ENCODE results near the gene PRRG3. TPM values are rescaled to one million over a fixed set of nuclear protein-coding genes. Genes with fewer than 3 reads are reported as not detected.

Gene PRRG3
- total RNA-seq, 2 experiments from 2014 or later: not detected

DNA sequence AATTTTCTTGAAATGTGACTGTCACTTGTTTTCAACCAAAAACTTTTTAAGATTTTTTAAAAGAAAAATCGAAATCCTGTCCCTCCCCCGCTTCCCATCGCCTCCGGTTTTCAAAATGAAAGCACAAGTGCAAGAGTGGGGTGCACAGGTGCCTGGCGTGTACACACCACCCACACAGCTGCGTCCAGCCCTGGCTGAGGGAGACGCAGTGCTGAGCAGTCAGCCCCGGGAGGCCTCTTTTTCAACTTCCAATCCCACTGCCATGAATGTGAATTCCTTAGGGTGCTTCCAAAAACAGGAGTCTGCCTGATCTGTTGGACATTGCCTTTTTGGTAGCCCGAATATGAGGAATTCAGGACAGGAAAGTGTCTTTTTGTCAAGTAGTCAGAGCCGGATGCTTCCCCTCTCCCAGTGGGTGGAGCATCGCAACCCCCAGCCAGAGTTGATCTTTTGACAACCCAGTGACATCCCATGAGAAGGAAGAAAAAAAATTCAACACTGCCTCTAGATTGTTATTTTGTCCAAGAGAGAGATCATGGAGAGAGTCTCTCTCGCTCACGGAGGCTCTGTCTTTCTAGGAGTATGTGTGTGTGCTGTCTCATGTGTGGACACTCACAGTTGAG is 8.9 kb downstream of the PRRG3 start:
- ChIA-PET CTCF (interaction anchor here (0.6 kb wide), 1 partner anchor 206 kb away, joined by 3 read pairs; no protein-coding TSS in a partner anchor), POLR2A (no interaction called here)

DNA sequence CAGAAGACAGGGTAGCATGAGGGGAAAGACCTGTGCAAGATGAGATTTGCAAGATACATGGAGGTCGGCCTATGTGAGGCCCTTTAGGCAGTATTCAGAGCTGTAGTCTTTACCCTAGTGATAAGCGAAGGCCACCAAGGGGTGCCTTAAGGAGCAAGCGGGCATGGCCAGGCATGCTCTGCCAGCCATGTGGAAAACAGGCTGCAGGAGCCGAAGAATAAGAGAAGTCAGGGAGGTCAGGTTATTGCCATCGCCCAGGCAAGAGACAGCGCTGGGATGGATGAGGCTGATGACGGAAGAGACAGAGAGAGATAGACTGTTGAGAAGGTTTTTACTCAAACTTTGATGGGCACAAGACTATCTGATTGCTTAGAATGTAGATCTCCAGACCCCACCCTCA is 13.6 kb downstream of the PRRG3 start:
- ChIA-PET POLR2A (no interaction called here), CTCF (no interaction called here)

- ChIA-PET CTCF (no interaction called here), POLR2A (no interaction called here)
Observed at GRCh38 chrX:151710457-151710856, 15.2 kb downstream of the PRRG3 start.

DNA sequence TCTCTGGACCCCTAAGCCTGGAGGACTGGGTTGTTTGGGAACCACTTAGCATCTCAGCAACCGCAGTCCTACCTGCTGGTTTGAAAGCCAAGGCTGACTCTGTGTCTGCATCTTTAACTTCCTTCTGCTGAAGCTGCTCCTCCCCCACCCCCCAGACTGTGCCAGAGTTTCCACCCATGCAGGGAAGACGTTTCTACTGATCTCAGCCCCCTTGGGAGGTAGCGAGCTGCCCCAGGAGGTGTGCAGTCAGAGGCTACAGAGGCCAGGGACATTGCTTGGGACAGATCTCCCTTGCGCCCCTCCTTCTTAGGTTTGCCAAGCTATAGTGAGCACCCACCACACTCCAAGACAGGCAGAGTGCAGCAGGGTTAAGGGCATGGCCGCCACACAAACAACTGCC is 15.9 kb downstream of the PRRG3 start:
- ChIA-PET CTCF (no interaction called here), POLR2A (no interaction called here)

DNA sequence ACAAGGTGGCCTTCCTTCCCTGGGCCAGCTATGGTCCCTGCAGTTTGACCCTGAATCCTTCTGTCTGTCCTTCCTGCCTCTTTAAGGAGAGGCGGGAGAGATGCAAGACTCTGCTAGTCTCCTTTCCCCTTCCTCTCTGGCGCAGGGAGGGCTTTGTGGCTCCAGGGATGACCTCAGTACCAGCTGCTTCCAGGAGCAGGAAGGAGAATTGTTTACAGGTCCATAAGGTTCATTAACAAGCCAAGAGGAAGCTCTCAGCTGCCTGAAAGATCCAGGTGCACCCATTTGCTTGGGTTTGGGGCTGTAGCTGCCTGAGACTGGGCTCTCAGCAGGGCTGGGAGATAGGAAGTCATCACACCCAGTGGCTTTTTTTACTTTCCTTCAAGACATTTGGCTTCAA is 16.5 kb downstream of the PRRG3 start:
- CTCF ChIA-PET: no interaction called here
- POLR2A ChIA-PET: no interaction called here

DNA sequence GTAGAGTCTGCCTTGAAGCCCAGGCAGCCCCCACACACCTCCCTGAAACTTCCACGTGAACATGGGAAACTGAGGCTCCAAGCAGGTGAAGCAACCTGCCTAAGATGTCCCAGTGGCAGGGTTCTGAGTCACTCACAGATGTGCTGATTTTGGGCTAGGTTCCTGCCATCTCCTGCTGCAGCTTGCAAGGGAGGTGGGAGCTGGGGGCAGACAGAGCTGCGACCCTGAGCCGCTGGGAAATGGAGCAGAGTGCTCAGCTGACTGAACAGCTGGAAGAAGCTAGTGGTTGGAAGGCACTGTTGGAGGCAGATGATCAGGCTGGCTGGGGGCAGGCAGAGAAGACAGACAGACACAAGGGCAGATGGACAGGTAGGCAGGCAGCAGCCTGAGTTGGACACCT is 17.0 kb downstream of the PRRG3 start:
- POLR2A ChIA-PET: no interaction called here

GRCh38 chrX:151713849-151714248 is 18.6 kb downstream of the PRRG3 start:
- CTCF ChIA-PET: no interaction called here
- POLR2A ChIA-PET: no interaction called here

More for the DNA sequence above, 17.0 kb downstream of the PRRG3 start:
- CTCF ChIA-PET: no interaction called here

GRCh38 chrX:151714362-151714761 is 19.1 kb downstream of the PRRG3 start:
- ChIA-PET CTCF (no interaction called here), POLR2A (no interaction called here)

- ChIA-PET CTCF (no interaction called here), POLR2A (no interaction called here)
Observed at GRCh38 chrX:151715752-151716151, 20.5 kb downstream of the PRRG3 start, which contains the start of gene FATE1. Gene FATE1 (plus strand): TSS chrX:151716035. CDS start chrX:151716120, 85 bp downstream.

DNA sequence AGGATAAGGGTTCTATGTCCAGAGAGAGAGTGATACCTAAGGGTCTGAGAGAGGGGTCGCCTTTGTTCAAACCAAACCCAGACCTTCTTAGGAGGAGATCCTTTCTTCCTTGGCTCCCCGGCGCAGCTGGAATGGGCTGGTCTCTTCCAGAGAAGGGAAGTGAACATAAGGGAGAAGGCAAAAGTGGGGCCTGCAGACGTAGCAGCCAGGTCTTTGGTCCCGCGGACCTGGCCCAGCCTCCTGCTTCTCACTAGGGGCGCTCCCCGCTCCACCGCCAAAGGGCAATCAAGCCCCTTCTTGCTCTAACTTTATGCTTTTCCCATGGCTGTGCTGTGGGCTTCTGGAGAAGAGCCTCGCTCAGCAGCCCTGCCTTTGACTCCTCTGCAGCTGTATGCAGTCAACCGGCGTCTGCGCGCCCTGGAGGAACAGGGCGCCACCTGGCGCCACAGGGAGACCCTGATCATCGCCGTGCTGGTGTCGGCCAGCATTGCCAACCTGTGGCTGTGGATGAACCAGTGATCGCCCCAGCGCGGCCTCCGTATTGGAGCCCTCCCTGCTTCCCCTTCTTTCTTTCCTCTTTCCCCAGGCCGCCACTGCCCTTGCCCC is 27.1 kb downstream of the PRRG3 start:
- ChIA-PET CTCF (no interaction called here), POLR2A (no interaction called here)

- ChIA-PET CTCF (no interaction called here), POLR2A (no interaction called here)
Observed at GRCh38 chrX:151723156-151723760, 28.0 kb downstream of the PRRG3 start.

DNA sequence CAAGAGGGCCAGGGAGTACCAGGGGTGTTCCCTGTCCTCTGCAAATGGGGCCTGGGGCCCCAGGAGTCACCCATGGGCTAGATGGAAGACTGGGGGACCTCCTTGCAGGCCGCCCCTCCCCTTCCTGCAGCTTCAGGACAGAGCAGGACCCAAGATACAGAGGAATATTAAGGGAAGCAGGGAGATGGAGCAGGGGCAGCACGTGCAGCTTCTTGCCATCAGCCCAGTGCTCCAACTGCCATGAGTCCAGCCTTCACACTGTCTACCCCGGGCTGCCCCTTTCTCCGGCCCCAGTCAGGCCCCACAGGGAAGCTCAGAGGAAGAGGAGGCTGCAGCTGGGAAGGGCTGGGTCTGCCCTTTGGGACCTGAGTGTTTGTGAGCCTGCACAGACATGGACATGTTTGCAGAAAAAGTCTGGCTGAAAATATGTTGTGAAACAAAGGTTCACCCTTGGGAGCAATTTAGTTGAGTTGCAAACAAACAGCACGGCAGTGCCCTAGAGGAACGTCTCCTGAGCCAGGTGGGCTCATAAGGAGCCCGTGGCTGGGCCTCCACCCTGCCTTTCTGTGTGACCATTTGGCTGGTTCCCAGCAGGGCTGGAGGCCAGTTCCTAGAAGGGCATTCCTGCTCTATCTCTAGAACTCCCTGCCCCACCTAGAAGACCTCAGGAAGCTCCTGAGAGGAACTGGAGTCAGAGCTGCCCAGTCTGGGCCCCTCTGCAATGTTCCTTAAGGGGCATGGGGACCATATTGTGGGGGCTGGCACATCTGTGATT is 29.5 kb downstream of the PRRG3 start:
- POLR2A ChIA-PET: no interaction called here

GRCh38 chrX:151725338-151725614 is 30.0 kb downstream of the PRRG3 start:
- ChIA-PET CTCF (no interaction called here), POLR2A (no interaction called here)

More for the DNA sequence above, 29.5 kb downstream of the PRRG3 start:
- CTCF ChIA-PET: no interaction called here

GRCh38 chrX:151726751-151727150 is 31.5 kb downstream of the PRRG3 start:
- POLR2A ChIA-PET: no interaction called here
- CTCF ChIA-PET: no interaction called here

DNA sequence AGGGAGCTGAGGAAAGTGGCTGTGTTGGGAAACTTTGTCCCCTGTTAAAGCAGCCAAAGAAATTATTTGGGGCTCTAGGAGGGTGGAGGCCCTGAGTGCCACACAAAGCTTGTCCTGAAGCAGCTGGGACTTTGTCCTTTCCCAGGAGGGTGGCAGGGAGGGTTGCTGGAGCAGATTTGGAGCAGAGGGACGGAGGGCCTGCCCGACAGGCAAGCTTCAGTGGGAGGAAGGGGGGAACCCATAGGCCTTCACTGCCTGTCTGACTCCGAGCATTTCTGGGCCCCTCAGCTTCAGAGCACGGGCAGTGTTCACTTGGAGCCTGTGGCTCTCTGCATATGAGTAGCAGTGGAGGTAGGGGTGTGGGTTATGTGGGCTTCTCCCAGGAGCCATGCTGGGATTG is 32.1 kb downstream of the PRRG3 start:
- ChIA-PET CTCF (no interaction called here), POLR2A (no interaction called here)

GRCh38 chrX:151729056-151729725 is 33.9 kb downstream of the PRRG3 start:
- CTCF ChIA-PET: no interaction called here

GRCh38 chrX:151734446-151734845 is 39.2 kb downstream of the PRRG3 start, which contains the start of gene CNGA2:
Gene CNGA2 (plus strand): TSS chrX:151734746. CDS start chrX:151738484, 3,738 bp downstream.
- POLR2A ChIA-PET: no interaction called here
- CTCF ChIA-PET: no interaction called here

More at GRCh38 chrX:151729056-151729725, 33.9 kb downstream of the PRRG3 start:
- POLR2A ChIA-PET: no interaction called here

DNA sequence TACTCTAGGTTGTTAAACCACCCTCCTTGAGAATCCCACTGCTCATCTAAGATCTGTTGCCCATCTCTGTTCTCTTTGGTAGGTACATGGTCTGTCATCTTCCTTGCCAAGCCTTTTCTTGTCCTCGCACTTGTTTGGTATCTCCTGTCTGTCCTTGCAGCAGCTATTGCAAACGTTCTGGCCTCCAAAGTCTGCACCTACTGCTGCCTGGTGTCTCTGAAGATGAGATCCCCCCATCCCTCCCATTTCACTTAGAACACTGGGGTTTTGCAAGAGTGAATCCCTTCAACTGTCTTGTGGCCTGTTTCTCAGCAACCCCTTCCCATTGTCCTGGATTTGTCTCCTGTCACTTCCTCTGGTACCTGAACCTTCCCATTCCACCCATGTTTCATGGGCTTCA is 40.0 kb downstream of the PRRG3 start:
- ChIA-PET CTCF (no interaction called here), POLR2A (no interaction called here)

DNA sequence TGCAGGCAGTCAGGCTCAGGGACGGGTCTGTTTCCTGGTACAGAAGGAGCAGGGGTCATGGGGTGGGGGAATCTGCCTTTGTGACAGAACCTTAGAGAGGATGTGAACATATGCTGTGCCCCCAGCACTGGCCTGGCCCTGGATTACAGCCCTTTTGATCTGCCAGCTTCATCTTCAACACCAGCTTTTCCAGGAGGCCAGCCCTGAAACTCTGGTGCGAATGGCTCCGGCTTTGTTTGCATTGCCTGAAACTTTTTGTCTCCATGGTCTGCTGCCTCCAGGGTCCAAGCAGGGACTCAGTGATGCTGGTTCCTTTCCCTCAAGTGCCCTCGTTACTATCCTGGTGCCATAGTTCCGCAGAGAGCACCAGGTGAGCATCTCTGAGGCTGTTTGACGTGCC is 41.4 kb downstream of the PRRG3 start:
- ChIA-PET CTCF (no interaction called here), POLR2A (no interaction called here)

DNA sequence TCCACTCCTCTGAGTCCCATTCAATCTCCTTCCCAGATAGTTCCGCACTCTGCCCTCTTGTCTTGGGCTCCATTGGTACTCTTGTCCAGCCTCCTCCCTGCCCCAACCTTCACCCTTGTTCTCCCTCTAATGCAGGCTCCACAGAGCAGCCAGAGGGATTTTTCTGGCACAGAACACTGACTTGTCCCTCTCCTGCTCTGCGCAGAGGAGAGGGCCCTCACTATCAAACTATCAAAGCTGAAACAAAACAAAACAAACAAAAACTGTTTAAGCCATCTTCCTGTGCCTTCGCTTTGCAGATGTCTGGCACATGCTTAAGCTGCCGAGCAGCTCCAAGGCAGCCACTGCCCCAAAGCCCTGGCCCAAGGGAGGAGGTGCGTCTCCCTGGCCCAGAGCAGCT is 42.2 kb downstream of the PRRG3 start:
- ChIA-PET POLR2A (no interaction called here), CTCF (no interaction called here)

GRCh38 chrX:151738751-151739150 is 43.5 kb downstream of the PRRG3 start:
- CTCF ChIA-PET: no interaction called here
- POLR2A ChIA-PET: no interaction called here

All from activated CD8-positive, alpha-beta memory T cell treated with anti-CD3 and anti-CD28 coated beads for 36 hours (primary cell).